Esophagus squamous epithelium (tissue), 4 donors: ENCODE data around the gene SETX.

Experiments used
- POLR2A ChIP-seq, 4 donors: fragments of 450-650 bp; IDR thresholded peaks; one replicate each; pipeline ENCODE4 v1.6.1; 2017; ENCODE audit warnings: antibody characterized with exemption in 4 of 4, mild to moderate bottlenecking in 4 of 4, moderate library complexity in 3 of 4
- TF ChIP-seq, protein P1 (sequence below), 6 experiments: fragments of 450-650 bp in 4 of 6; fragments of 200-600 bp in 2 of 6; sonication (generic) in 2 of 6; IDR thresholded peaks; one replicate each; pipeline ENCODE4 v1.5.1; 2016 to 2019; ENCODE audit warnings: antibody characterized with exemption in 6 of 6, mild to moderate bottlenecking in 4 of 6, moderate library complexity in 4 of 6

DNA sequence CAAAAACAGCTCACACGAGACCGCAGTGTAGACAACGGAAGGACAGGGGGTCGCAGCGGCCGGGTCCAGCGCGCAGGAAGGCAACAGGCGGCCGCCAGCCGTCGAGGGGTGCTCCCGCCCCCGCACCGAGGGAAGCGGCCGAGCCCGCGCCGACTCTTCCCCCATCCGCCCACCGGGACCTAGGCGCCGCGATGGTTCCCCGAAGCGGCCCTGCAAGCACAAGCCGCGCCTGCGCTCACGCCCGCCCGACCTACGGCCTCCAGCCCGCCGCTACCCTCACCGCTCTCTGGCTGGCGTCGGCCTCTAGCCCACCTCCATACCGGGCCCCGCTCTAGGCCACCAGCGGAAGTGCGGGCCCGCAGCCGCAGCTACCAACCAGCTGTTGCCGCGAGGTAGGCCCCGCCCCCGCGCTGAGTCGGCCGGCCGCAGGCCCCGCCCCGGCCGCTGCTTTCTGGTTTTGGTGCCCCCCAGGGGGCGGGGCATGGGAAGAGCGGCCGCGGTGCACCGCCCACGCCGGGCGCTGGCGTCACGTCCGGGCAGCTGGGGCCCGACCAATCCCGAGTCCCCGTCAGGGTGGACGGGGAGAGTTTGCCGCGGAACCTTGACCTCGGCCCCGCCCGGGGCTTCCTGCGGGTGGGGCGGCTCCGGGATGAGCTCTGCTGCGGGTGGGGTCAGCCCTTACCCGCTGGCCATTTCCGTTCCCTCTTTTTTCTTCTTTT lies at the start of gene SETX:
- TF ChIP-seq, protein P1, sequence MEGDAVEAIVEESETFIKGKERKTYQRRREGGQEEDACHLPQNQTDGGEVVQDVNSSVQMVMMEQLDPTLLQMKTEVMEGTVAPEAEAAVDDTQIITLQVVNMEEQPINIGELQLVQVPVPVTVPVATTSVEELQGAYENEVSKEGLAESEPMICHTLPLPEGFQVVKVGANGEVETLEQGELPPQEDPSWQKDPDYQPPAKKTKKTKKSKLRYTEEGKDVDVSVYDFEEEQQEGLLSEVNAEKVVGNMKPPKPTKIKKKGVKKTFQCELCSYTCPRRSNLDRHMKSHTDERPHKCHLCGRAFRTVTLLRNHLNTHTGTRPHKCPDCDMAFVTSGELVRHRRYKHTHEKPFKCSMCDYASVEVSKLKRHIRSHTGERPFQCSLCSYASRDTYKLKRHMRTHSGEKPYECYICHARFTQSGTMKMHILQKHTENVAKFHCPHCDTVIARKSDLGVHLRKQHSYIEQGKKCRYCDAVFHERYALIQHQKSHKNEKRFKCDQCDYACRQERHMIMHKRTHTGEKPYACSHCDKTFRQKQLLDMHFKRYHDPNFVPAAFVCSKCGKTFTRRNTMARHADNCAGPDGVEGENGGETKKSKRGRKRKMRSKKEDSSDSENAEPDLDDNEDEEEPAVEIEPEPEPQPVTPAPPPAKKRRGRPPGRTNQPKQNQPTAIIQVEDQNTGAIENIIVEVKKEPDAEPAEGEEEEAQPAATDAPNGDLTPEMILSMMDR (IDR thresholded peaks at IDR 0.05): peak in 3 of 6 experiments; percentile 21 to 35 (median 34)
- TF ChIP-seq POLR2A (IDR thresholded peaks at IDR 0.05): peak in 3 of 4 donors; percentile 94 to 99 (median 96)
